Skin epidermis (tissue), 12 donors: ENCODE measurements around the gene LRRC30.
A peak's percentile ranks its signal among the peaks of the same experiment; 100 is the strongest.

Experiments used
- H3K27ac ChIP-seq, 21 experiments: fragments of 200-600 bp; sonication (generic) in 11 of 21; one replicate each; pipeline ENCODE4 v1.5.0; 2020; ENCODE audit warnings: mild to moderate bottlenecking in 3 of 21, inconsistent platforms in 2 of 21, moderate library complexity in 2 of 21
- H3K4me3 ChIP-seq, 7 experiments: fragments of 200-600 bp; sonication (generic) in 2 of 7; one replicate each; pipeline ENCODE4 v1.5.0; 2020; ENCODE audit warnings: inconsistent platforms in 2 of 7, mild to moderate bottlenecking in 2 of 7, moderate library complexity in 1 of 7

Gene LRRC30

DNA sequence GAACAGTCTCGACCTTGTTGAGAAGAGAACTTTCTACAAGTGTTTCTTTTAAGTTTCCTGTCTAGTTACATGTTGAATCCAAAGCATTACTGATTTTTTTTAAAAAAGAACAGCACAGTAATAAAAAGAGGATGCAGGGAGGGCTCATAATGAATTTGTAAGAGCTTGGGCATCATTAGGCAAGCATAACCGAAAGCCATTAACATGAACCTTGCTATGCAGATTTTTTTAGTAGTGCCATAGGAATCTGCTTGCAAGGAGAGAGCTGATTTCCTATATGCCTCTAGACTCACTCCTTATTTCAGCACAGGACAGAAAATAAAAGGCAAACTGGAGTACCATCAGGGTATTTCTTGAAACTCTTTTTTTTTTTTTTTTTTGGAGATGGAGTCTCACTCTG is 5.2 kb downstream of the LRRC30 start:
- Histone ChIP-seq H3K27ac (no peak overlapping the region), H3K4me3 (no peak overlapping the region)

- Histone ChIP-seq H3K4me3 (no peak overlapping the region), H3K27ac (no peak overlapping the region)
These were observed 6.0 kb downstream of the LRRC30 start for GRCh38 chr18:7236933-7237332.

DNA sequence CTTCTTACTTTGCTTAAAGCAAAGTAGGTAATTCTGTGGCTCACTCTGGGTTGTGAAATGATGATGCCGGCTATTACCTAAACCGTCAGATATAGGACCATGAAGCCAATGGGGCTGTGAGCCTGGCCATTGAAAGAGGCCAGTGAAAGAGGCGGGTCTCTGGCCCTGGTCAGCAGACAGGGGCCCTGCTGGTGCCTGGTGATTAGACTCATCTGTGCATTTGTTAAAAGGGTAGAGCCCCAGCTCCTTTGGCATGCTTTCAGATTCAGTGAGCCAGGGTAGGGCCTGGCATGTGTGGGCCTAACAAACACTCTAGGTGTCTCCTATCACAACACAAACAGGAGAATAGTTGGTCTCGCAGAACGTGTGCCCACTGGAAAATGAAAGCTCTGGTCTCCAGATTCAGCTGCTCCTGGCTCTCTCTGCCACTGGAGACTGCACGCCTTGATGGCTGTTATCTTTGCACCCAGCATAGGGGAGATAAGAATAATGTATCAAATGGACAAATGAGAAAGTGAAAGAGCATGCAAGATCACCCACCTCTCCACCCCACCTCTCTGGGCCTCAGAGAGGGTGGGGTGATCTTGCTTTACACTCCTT is 6.9 kb downstream of the LRRC30 start:
- H3K27ac ChIP-seq: no peak overlapping the region
- H3K4me3 ChIP-seq: no peak overlapping the region

GRCh38 chr18:7242926-7243325 is 12.0 kb downstream of the LRRC30 start:
- no peak overlapping the region for H3K4me3 ChIP-seq
- no peak overlapping the region for H3K27ac ChIP-seq

DNA sequence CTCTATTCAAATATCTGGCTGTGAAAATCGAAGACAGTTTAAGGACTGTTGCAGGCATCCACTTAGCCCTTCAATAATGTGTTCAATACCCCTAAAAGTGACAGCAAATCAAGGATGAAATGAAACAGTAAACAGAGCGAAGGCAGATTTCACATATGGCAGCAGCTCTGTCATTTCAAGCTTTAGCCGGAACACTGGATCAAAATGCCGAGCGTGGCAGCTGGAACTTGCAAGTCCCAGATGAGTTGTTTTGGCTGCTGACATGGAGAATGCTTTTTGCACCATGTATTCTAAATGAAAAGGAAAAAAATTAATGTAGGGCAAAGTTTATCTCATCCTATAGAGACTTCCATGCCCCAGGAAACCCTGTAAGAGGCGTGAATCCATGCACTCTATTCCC is 18.0 kb downstream of the LRRC30 start:
- H3K27ac ChIP-seq: no peak overlapping the region
- H3K4me3 ChIP-seq: no peak overlapping the region

DNA sequence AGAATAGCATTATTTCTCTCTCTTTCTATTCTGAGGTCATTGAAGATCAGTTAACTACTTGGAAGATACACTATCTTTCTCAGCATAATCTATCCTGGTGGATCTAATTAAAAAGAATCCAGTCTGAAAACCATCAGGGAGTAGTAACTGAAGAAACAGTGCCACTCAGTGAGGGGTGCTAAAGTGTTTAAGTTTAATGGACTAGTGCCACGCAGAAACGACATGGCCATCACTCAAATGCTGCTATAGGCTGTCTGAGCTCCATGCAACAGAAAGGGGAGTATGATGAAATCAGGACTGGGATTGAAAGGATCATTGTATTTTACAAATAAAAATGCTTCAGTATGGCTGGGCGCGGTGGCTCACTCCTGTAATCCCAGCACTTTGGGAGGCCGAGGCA is 23.3 kb downstream of the LRRC30 start:
- H3K27ac ChIP-seq: no peak overlapping the region
- H3K4me3 ChIP-seq: no peak overlapping the region

DNA sequence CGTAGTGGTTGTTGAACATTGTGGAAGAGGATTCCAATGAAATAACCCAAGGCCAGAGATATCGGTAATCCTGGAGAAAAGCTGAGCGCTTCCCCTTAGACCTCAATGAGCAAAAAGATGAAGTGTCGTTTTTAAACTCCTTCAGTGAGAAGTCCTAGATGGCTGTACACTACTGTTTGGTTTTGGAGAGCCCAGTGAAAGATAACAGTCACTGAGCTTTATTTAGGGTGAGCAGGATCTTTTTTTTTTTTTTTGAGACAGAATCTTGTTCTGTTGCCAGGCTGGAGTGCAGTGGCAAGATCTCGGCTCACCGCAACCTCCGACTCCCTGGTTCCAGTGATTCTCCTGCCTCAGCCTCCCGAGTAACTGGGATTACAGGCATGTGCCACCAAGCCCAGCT is 24.2 kb downstream of the LRRC30 start:
- H3K27ac ChIP-seq: no peak overlapping the region
- no peak overlapping the region for H3K4me3 ChIP-seq

GRCh38 chr18:7255643-7256042 is 24.8 kb downstream of the LRRC30 start:
- Histone ChIP-seq H3K27ac (no peak overlapping the region), H3K4me3 (no peak overlapping the region)

GRCh38 chr18:7256618-7257425 is 25.9 kb downstream of the LRRC30 start:
- Histone ChIP-seq H3K4me3 (no peak overlapping the region), H3K27ac (no peak overlapping the region)

DNA sequence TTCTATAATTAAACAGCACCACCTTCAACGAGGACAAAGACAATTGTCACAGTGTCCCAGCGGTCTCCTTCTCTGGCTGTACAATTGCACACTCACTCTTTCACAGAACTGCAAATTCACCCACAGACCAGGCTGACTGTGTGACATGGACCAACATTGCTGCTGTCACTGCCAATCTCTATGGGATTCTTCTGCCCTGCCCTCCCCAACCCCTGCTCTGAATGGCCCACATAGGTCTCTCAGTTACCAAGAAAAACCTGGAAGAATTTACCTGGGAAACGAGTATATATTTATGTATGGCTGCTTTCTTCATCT is 26.5 kb downstream of the LRRC30 start:
- no peak overlapping the region for H3K4me3 ChIP-seq
- no peak overlapping the region for H3K27ac ChIP-seq

- no peak overlapping the region for H3K27ac ChIP-seq
- no peak overlapping the region for H3K4me3 ChIP-seq
These were observed 28.6 kb downstream of the LRRC30 start for GRCh38 chr18:7259475-7259874.

GRCh38 chr18:7261199-7261598 is 30.3 kb downstream of the LRRC30 start:
- H3K27ac ChIP-seq: no peak overlapping the region
- no peak overlapping the region for H3K4me3 ChIP-seq

- Histone ChIP-seq H3K27ac (no peak overlapping the region), H3K4me3 (no peak overlapping the region)
These were observed 37.1 kb downstream of the LRRC30 start for GRCh38 chr18:7267973-7268372.

- Histone ChIP-seq H3K4me3 (no peak overlapping the region), H3K27ac (no peak overlapping the region)
These were observed 39.1 kb downstream of the LRRC30 start for GRCh38 chr18:7269942-7270341.

DNA sequence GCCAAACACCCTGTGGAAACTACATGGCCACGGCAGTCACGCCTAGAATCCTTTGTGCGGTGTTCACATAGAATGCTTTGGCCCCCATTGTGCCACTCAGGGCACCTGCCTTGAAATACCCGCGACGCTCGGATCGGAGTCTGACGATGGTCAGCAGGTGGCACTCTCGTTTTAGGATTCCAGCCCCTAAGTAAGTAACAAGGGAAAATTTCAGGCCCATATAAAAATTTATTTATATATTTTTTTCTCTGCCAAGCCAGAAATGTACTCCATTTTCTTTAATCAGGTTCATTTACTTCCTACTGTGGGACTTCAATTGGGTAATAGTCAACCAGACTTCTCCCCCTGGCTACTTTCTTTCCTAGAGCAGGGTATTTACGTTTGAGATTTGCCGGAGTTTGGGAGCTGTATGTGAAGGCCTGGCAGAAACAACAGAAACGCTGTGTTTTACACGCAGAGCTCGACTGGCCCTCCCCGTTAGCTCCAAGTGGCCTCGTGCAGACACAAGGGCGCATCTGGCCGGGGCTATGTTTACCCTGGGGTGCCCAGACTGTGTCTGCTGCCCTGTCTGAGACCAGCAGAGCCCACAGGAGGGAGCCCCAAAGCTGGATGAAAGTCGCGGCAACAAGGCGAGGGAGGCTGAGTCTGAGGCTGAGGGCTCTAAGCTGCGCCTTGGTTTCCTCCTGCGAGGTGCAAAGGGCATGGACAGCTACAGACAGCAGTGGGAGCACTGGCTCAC is 41.6 kb downstream of the LRRC30 start:
- Histone ChIP-seq H3K27ac (peak overlapping the region in 12 of 21 experiments; percentile 18 to 71 (median 49)), H3K4me3 (no peak overlapping the region)

DNA sequence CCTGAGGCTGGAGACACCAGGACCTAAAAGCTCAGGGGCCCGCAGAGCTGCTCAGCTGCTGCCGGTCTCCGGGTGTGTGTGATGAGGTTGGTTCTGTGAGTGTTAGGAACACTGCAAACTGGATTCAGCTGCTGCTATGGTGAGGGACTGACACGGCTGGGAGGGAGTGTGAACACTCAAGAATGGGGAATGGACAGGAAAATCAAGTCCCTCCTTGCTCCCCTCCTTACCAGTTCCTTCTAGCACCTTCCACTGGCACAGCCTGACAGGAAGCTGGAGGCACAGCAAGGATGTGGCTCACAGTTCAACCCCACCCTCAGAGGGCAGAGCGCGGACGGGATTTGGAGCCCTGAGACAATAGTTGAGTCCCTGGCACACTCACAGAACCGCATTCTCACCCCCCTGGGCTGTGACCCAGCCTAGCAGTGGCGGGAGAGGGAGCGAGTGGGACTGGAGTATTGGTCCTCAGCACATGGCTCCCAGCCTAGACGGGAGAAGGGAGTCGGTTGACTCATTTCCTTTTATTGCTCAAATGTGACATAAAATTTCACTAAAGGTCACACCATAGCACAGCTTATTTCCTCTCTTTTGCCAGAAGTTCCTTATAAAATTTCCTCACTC is 42.5 kb downstream of the LRRC30 start:
- Histone ChIP-seq H3K27ac (peak overlapping the region in 11 of 21 experiments; percentile 18 to 71 (median 51)), H3K4me3 (no peak overlapping the region)

GRCh38 chr18:7281579-7281978 is 50.7 kb downstream of the LRRC30 start:
- Histone ChIP-seq H3K27ac (no peak overlapping the region), H3K4me3 (no peak overlapping the region)
